H9 (cell line): ENCODE results near the gene EXOC2. TPM values are rescaled to one million over a fixed set of nuclear protein-coding genes. Genes with fewer than 3 reads are reported as not detected.

Experiments used
- DNase-seq: peaks from one replicate; pipeline ENCODE4 v3.0.0-alpha.2; 2017
- H2AFZ ChIP-seq: one replicate; pipeline ENCODE4 v1.6.1; 2013; ENCODE audit warnings: mild to moderate bottlenecking, low read length, control low read depth, moderate library complexity
- H2AK5ac ChIP-seq: 2 replicates; pipeline ENCODE4 v1.6.1; 2013; ENCODE audit warnings: low read length, control low read depth, mixed read lengths; ENCODE audit not compliant: insufficient read length
- H2BK120ac ChIP-seq: one replicate; pipeline ENCODE4 v1.6.1; 2013; ENCODE audit warnings: low read depth, mild to moderate bottlenecking, low read length, control low read depth, inconsistent platforms; ENCODE audit not compliant: poor library complexity, severe bottlenecking
- H2BK12ac ChIP-seq: 2 replicates; pipeline ENCODE4 v1.6.1; 2013; ENCODE audit warnings: low read length, control low read depth, mixed read lengths, low read depth; ENCODE audit not compliant: insufficient read length
- H2BK15ac ChIP-seq: 2 replicates; pipeline ENCODE4 v1.6.1; 2013; ENCODE audit warnings: low read depth, low read length, control low read depth
- H2BK20ac ChIP-seq: one replicate; pipeline ENCODE4 v1.6.1; 2013; ENCODE audit warnings: low read depth, mild to moderate bottlenecking, low read length, control low read depth, inconsistent platforms; ENCODE audit not compliant: poor library complexity, severe bottlenecking
- H2BK5ac ChIP-seq: 2 replicates; pipeline ENCODE4 v1.6.1; 2013; ENCODE audit warnings: low read length, control low read depth, mixed read lengths; ENCODE audit not compliant: insufficient read length
- H3K14ac ChIP-seq: 2 replicates; pipeline ENCODE4 v1.6.1; 2013; ENCODE audit warnings: low read length, control low read depth; ENCODE audit not compliant: insufficient read depth
- H3K18ac ChIP-seq: 2 replicates; pipeline ENCODE4 v1.6.1; 2013; ENCODE audit warnings: low read depth, mild to moderate bottlenecking, mixed read lengths, low read length, control low read depth; ENCODE audit not compliant: insufficient read length
- H3K23ac ChIP-seq: 2 replicates; pipeline ENCODE4 v1.6.1; 2013; ENCODE audit warnings: low read length, control low read depth, mixed read lengths, low read depth; ENCODE audit not compliant: insufficient read length
- H3K23me2 ChIP-seq: 2 replicates; pipeline ENCODE4 v1.6.1; 2013; ENCODE audit warnings: low read depth, mild to moderate bottlenecking, mixed read lengths, low read length, control low read depth; ENCODE audit not compliant: insufficient read length, poor library complexity, severe bottlenecking
- H3K27ac ChIP-seq: 2 replicates; pipeline ENCODE4 v1.5.1; 2013; ENCODE audit warnings: low read length, control low read depth, mixed read lengths, low read depth; ENCODE audit not compliant: insufficient read length
- H3K27me3 ChIP-seq: 2 replicates; pipeline ENCODE4 v1.6.1; 2013; ENCODE audit warnings: low read length, control low read depth, inconsistent platforms; ENCODE audit not compliant: insufficient read depth
- H3K4ac ChIP-seq: 2 replicates; pipeline ENCODE4 v1.6.1; 2013; ENCODE audit warnings: low read depth, mild to moderate bottlenecking, control low read depth, inconsistent platforms, low read length, moderate library complexity
- H3K4me1 ChIP-seq: 2 replicates; pipeline ENCODE4 v1.6.1; 2013; ENCODE audit warnings: low read length, control low read depth, inconsistent platforms; ENCODE audit not compliant: insufficient read depth
- H3K4me2 ChIP-seq: 2 replicates; pipeline ENCODE4 v1.6.1; 2013; ENCODE audit warnings: low read length, control low read depth, mixed read lengths; ENCODE audit not compliant: insufficient read length, insufficient read depth
- H3K56ac ChIP-seq: 2 replicates; pipeline ENCODE4 v1.6.1; 2013; ENCODE audit warnings: low read depth, mild to moderate bottlenecking, mixed read lengths, low read length, control low read depth; ENCODE audit not compliant: insufficient read length
- H3K79me1 ChIP-seq: 2 replicates; pipeline ENCODE4 v1.6.1; 2013; ENCODE audit warnings: low read depth, mild to moderate bottlenecking, moderate library complexity, low read length, control low read depth, inconsistent platforms; ENCODE audit not compliant: insufficient read depth, poor library complexity, severe bottlenecking
- H3K79me2 ChIP-seq: 2 replicates; pipeline ENCODE4 v1.6.1; 2013; ENCODE audit warnings: low read length, control low read depth, inconsistent platforms; ENCODE audit not compliant: insufficient read depth
- H3K9ac ChIP-seq: 2 replicates; pipeline ENCODE4 v1.6.1; 2013; ENCODE audit warnings: low read length, control low read depth, mixed read lengths; ENCODE audit not compliant: insufficient read length; ENCODE audit errors: extremely low read depth
- H3K9me3 ChIP-seq: one replicate; pipeline ENCODE4 v1.6.1; 2013; ENCODE audit warnings: low read depth, low read length, inconsistent platforms; ENCODE audit not compliant: control insufficient read depth
- H3T11ph ChIP-seq: one replicate; pipeline ENCODE4 v1.6.1; 2013; ENCODE audit warnings: mild to moderate bottlenecking, low read length, control low read depth, inconsistent platforms
- H4K20me1 ChIP-seq: one replicate; pipeline ENCODE4 v1.6.1; 2013; ENCODE audit not compliant: control insufficient read depth, insufficient read length, insufficient read depth
- H4K5ac ChIP-seq: 2 replicates; pipeline ENCODE4 v1.6.1; 2013; ENCODE audit warnings: low read depth, mild to moderate bottlenecking, mixed read lengths, low read length, control low read depth; ENCODE audit not compliant: insufficient read length
- H4K8ac ChIP-seq: replicated peaks from 2 replicates; pipeline ENCODE4 v1.6.1; 2013; ENCODE audit warnings: low read length, control low read depth, mixed read lengths, low read depth; ENCODE audit not compliant: insufficient read length
- H4K91ac ChIP-seq: 2 replicates; pipeline ENCODE4 v1.6.1; 2013; ENCODE audit warnings: low read depth, mild to moderate bottlenecking, moderate library complexity, mixed read lengths, low read length, control low read depth; ENCODE audit not compliant: insufficient read length
- H3K27ac Mint-ChIP-seq, 3 experiments: 2 replicates in 2 of 3; 3 replicates in 1 of 3; pipeline ENCODE4 v1.8.0; 2020 to 2021; ENCODE audit warnings: mixed read lengths in 3 of 3, mild to moderate bottlenecking in 1 of 3, moderate library complexity in 1 of 3
- H3K27me3 Mint-ChIP-seq: 2 replicates; pipeline ENCODE4 v1.8.0; 2021; ENCODE audit warnings: low read depth, mild to moderate bottlenecking, moderate library complexity, mixed read lengths
- H3K36me3 Mint-ChIP-seq, 3 experiments: 2 replicates in 2 of 3; 3 replicates in 1 of 3; pipeline ENCODE4 v1.8.0; 2020 to 2021; ENCODE audit warnings: low read depth in 3 of 3, mixed read lengths in 3 of 3; ENCODE audit not compliant: insufficient read depth in 1 of 3
- H3K4me1 Mint-ChIP-seq, 2 experiments: 2 replicates each; pipeline ENCODE4 v1.8.0; 2020; ENCODE audit warnings: mixed read lengths in 2 of 2
- H3K4me3 Mint-ChIP-seq, 2 experiments: 2 replicates in 1 of 2; 3 replicates in 1 of 2; pipeline ENCODE4 v1.8.0; 2020 to 2021; ENCODE audit warnings: mild to moderate bottlenecking in 2 of 2, mixed read lengths in 2 of 2, moderate library complexity in 1 of 2
- H3K9me3 Mint-ChIP-seq, 2 experiments: 2 replicates in 1 of 2; 3 replicates in 1 of 2; pipeline ENCODE4 v1.8.0; 2020; ENCODE audit warnings: mild to moderate bottlenecking in 2 of 2, mixed read lengths in 2 of 2, moderate library complexity in 1 of 2
- CTCF ChIP-seq: fragments of 200-600 bp; sonication (generic); conservative IDR thresholded peaks from 3 replicates; pipeline ENCODE4 v1.8.0; 2021; ENCODE audit warnings: antibody characterized with exemption, mild to moderate bottlenecking
- WGBS: extraction: QIAGEN DNeasy Blood & Tissue Kit; methylation state at CpG from one replicate; pipeline ENCODE4 v1.1.7; 2013; ENCODE audit warnings: missing lambda C conversion rate, low lambda C conversion rate, mixed read lengths; ENCODE audit not compliant: insufficient read length; ENCODE audit errors: extremely low coverage; 5-methylcytosine and 5-hydroxymethylcytosine counted together
- total RNA-seq: library from RNA; stranded (reverse); gene quantifications from 2 replicates; pipeline ENCODE4 v1.2.1, GENCODE V29; 2021

Gene EXOC2
- total RNA-seq, 1 experiment from 2014 or later = 29.9 TPM

DNA sequence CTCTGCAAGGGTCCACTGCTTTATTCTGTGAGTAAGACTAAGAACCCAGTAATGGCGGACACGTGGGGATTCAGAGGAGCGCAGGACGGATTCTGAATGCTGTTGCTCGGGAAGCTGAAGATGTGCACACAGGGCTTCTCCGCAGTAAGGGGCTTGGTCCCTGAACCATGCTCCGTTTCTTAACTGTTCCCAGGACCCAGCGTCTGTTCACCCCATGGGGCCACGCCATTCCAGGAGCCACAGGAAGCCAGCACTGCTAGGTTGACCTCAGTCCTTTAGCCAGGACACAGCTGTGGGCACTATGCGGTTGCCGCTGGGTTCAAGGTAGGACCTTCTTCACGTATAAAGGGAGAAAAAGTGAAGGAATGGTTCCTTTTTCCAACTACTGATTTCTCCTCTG lies 241.6 kb downstream of the EXOC2 start:
- H3K27ac ChIP-seq = no peak overlapping the region
- no peak overlapping the region for H3K56ac ChIP-seq
- H3K27me3 ChIP-seq = no peaks in the 10 kb centered on the region
- no peak overlapping the region for H3K4me2 ChIP-seq
- H3K23ac ChIP-seq = no peak overlapping the region
- peak; percentile 15 for DNase-seq
- H2BK5ac ChIP-seq = no peak overlapping the region
- H3K27me3 Mint-ChIP-seq = no peaks in the 10 kb centered on the region
- no peak overlapping the region for H3K18ac ChIP-seq
- no peak overlapping the region for H3K14ac ChIP-seq
- no peak for TF ChIP-seq CTCF
- H3K4me1 Mint-ChIP-seq = peaks cover 0 to 2% of the 10 kb centered on the region in 2 experiments; a peak in 1 of 4 replicates
- peaks cover 3 to 22% (median 11%) of the 10 kb centered on the region in 3 experiments; a peak in 6 of 7 replicates for H3K36me3 Mint-ChIP-seq
- peaks cover 6% of the 10 kb centered on the region for H3K9me3 ChIP-seq
- H3K79me1 ChIP-seq = no peaks in the 10 kb centered on the region
- no peak overlapping the region for H2BK12ac ChIP-seq
- no peak overlapping the region for H2AFZ ChIP-seq
- no peak overlapping the region for H2BK20ac ChIP-seq
- H2BK120ac ChIP-seq = no peak overlapping the region
- H4K5ac ChIP-seq = no peak overlapping the region
- H3K4me1 ChIP-seq = no peaks in the 10 kb centered on the region; the same call in 1 of the 2 replicates
- WGBS = no CpG with 5 or more reads among the region's 12 CpGs
- no peak overlapping the region for H4K8ac ChIP-seq
- H3K4me3 Mint-ChIP-seq = no peak overlapping the region
- no peak overlapping the region for H3K9ac ChIP-seq
- no peak overlapping the region for H3K4ac ChIP-seq
- H3K27ac Mint-ChIP-seq = no peak overlapping the region
- H3K23me2 ChIP-seq = no peaks in the 10 kb centered on the region
- no peak overlapping the region for H4K91ac ChIP-seq
- peaks cover 15 to 23% of the 10 kb centered on the region in 2 experiments for H3K9me3 Mint-ChIP-seq
- H3K79me2 ChIP-seq = no peaks in the 10 kb centered on the region
- H4K20me1 ChIP-seq = no peaks in the 10 kb centered on the region
- no peak overlapping the region for H3T11ph ChIP-seq
- no peak overlapping the region for H2BK15ac ChIP-seq
- H2AK5ac ChIP-seq = no peak overlapping the region
